Measurements from ENCODE around the gene NF1.
"Not testable (repeated sequence)": the region's sequence is repeated elsewhere in the genome, so short reads cannot be mapped to it uniquely, and the experiment has no call there.

The NF1 gene

GRCh38 chr17:31090650-31091049 is 4.1 kb upstream of the NF1 start:
- not testable (repeated sequence) for DNase-seq

- DNase-seq = no peak
Measured at GRCh38 chr17:31092475-31093064, 2.2 kb upstream of the NF1 start.

DNA sequence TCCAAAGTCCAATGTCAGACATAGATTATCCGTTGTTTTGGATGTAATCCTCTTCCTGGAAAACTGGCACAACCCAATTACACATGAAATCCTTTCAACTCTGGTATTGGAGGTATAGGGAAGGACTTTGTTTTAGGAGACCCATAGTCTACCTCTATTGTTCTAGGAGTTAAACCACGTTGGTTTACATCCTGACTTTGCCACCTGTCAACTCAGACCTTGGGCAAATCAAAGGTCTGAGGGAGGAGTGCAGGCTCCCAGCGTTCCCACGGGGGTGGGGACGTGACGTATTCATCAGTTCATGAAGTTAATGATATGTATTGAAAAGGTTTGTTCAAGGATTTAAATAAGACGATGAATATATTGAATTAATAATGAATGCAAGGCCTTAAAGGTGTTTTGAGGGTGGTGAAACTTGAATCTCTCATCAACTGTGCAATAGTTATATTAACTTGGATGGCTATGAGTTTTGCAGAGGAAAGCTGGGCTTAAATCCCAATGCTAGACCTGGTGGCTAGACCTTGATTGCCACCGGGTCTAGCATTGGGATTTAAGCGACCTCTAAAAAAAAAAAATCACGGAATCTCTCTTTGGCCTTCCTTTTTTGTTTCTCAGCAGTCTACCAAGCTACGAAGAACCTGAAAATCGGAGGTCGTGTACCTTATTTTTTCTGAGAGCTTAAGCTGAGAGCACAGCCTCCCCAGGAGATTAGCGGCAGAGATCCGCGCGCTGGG is 744 bp upstream of the NF1 start:
- DNase-seq = no peak

DNA sequence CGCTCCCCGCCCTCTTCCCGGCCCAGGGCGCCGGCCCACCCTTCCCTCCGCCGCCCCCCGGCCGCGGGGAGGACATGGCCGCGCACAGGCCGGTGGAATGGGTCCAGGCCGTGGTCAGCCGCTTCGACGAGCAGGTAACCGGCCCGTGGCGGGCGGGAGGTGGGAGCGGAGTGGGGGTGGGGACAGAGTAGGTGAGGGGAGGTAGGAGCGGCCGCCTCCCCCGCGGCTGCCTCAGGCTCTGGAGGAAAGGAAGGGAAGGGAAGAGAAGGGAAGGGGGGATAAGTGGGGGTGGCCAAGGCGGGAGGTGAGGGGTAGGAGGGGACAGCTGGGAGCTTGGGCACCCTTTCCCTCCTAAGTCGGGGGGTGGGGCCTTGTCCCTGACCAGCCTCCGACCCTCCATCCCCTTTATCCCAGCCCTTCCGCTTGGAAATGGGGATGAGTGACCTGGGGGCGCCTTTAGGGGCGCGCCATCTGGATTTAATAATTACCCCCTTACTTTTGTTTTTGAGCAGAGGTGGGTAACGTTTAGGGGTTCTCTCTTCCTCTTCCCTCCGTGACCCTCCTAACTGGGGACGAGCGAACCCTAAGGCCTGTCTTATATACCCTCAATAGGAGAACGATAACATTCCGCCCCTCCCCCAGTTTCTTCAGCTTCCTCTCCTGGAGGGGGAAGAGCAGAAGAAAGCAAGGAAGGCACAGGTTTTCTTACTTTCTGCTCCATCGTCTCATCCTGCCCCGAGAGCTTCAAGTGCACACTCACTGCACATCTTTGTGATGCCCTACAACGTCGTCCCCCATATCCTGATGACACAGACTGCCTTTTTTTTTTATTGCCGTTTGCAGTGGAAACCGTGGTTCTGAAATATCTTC is 694 bp downstream of the NF1 start:
- DNase-seq = peak; percentile 33 to 35

- DNase-seq = no peak
Measured at GRCh38 chr17:31096106-31096436, 1.3 kb downstream of the NF1 start.

- DNase-seq = no peak
Measured at GRCh38 chr17:31099016-31099415, 4.2 kb downstream of the NF1 start.

DNA sequence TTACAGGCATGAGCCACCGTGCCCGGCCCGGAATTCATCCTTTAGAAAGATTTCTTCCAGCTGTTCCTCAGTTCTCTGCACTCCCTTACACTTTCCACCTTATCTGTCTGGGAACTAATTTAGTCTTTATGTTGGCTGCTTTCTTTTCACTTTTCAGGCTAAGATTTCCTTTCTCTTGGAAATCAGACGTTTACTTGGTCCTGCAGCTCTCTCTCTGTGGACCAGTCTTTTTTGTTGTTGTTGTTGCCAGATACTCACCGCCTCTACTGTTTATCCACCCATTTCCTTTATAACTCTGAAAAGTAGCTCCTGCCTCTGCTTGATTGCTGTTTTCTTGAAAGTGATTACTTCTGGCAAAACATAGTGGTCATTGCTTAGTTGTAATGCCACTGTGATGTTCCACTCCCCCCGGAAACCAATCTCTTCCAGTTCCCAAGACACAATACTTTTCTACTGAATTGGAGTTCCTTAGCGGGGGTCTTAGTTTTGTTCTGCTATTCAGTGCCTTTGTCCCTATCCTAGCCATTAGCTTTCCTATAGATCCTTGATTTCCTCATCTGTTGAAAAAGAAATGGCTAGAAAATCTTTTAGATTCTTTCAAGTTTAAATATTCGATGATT is 6.2 kb downstream of the NF1 start:
- DNase-seq = no peak

GRCh38 chr17:31101943-31102342 is 7.2 kb downstream of the NF1 start:
- DNase-seq = no peak

DNA sequence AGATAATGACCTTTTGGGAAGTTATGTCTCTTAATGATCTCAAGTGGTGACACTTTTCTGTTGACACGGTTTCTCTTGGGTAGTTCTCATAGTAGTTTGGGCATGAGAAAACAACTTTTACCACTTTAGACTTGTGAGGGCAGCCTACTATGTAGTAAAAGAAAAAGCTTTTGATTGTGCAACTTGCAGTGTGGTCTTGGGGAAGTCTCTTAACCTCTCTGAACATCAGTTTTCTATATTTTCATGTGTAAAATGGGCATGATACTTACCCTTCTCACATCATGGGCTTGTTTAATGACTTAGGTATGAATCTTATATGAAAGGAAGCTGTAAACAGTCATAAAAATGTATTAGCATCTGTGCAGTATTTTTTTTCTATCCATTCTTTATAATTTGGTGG is 11.2 kb downstream of the NF1 start:
- no peak for DNase-seq

DNA sequence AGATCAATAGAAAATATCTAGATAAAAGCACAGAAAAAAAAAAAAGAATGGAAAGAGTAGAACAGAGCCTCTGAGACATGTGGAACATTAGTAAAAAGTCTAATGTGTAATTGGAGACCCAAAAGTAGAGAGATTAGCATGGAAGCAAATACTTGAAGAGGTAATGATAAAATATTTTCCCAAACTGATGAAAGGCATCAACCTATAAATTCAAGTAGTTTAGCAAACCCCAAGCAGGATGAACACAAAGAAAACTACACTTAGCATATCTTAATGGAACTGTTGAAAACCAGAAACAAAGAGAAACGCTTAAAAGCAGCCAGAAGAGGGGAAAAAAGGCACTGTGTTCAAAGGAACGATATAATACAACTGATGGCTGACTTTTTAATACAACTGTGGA is 16.4 kb downstream of the NF1 start:
- no peak for DNase-seq

DNA sequence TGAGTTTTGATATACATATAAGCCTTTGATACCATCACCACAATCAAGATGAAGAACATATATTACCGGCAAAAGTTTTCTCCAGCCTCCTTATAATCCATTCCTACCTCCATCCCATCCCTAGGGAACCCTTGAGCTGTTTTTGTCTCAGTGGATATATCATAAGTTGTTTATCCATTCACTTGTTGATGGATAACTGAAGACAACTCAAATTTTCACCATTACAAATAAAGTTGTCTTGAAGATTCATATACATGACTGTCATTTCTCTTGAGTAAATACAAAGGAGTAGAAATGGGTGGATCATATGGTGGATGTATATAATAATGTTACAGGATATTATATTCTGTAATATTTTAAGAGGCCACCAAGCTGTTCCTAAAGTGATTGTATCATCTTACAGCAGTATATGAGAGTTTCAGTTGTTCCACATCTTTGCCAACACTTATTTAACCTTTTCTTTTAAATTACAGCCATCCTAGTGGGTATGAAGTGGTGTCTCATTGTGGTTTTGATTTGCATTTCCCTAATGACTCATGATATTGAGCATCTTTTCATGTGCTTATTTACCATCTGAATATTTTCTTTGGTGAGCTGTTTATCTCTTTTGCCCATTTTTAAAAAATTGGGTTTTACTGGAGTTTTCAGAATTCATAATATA is 17.4 kb downstream of the NF1 start:
- no peak for DNase-seq

- not testable (repeated sequence) for DNase-seq
Measured at GRCh38 chr17:31113368-31113767, 18.6 kb downstream of the NF1 start.

DNA sequence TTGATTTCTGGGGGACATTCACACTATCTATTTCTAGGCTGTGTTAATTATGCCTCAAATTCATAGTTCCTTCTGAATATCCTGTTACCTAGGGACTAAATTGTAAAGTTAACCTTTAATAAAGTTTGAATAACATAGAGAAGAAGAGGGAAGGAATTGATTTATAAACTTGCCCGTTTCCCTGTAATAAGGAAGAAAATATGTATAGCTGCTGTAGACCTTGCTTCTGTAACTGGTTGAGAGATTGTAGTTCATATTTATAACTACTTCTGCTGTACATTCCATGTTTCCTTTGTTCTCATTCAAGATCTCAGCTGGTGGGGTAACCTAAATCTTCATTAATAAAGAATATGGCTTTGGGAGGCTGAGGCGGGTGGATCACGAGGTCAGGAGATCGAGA is 19.2 kb downstream of the NF1 start:
- DNase-seq = no peak

DNA sequence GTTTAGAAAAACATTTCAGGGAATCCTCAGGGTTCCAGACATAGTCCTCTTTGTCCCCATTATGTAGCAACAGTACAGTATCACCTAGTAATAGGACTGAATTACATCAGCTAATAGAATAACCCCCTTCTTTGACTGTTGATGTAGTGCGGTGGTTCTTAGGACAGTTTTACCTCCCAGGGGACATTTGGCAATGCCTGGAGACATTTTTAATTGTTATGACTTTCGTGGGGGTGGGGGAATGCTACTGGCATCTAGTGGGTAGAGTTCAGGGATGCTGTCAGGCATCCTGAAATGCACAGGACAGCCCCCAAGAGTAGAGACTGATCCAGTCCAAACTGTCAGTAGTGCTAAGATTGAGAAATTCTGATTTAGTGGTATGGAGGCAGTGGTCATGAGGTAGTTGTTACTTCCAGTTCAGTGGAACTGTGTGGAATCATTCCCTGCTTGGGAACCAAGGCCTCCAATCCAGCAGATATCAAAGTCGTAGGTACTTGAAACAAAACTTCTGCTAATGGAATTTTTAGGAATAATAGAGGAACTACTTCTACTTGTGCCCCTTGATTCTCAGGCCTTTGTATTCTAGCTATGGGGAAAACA is 20.3 kb downstream of the NF1 start:
- no peak for DNase-seq

GRCh38 chr17:31116167-31116566 is 21.4 kb downstream of the NF1 start:
- no peak for DNase-seq

DNA sequence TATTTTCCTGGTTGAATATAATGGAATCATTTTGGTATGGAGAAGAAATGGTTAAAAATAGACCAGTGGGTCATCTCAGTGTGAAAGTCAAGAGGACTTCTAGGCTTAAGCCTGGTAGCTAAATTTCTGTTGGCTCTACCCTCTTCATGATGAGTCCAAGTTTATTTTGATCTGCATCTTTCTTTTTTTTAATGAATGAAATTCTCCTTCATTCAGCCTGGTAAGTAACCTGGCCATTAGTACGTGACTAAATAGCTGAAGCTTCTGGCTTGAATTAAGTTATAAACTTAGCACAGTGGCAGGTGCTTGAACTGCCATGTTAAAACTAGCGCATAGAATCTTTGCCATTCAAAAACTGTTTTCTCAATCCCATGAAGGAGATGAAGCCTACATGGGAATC is 28.0 kb downstream of the NF1 start:
- no peak for DNase-seq

- DNase-seq = no peak
Measured at GRCh38 chr17:31126318-31126717, 31.5 kb downstream of the NF1 start.

GRCh38 chr17:31128241-31128640 is 33.5 kb downstream of the NF1 start:
- no peak for DNase-seq

DNA sequence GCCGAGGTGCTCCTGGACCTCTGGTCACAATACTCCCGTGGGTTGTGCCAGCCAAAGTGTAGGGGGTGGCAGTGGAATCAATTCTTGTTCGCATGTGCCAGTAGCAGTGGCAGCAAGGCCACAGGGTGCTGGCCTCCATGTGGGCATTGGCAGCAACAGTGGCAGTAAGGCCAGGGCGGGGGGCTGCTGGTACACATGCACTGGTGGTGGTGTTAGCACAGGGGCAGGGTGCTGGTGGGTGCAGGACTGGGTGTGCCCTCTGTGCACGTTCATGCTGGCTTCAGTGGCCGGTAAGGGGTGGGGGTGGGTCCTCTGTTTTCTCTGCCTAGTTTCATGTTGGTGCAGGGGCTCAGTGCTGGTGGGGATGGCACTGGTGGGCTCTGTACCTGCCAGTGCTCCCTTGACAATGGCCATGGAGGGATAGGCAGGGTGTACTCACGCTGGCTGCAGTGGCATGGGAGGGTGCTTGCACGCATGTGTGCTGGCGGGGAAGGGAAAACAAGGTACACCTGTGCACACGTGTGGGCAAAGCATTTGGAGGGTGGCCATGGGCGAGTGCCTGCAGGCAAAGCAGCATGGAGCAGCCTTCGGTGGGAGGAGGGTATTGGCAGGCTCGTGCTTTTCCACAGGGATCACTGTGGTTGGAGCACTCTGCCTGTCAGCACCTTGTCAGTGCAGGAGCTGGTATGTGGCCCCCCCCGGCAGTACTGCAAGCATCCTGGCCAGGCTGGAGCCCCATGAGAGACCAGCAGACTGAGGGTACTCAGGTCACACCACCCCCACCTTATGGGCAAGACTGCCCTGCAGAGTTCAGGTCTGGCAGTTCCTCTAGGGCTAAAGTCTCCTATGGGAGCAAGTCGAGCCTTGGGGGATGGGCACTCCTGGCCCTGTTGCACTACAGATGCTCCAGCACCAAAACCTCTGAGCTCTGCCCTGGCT is 35.8 kb downstream of the NF1 start:
- no peak for DNase-seq

GRCh38 chr17:31131299-31131698 is 36.5 kb downstream of the NF1 start:
- no peak for DNase-seq

- DNase-seq = no peak
Measured at GRCh38 chr17:31132977-31133376, 38.2 kb downstream of the NF1 start.

DNA sequence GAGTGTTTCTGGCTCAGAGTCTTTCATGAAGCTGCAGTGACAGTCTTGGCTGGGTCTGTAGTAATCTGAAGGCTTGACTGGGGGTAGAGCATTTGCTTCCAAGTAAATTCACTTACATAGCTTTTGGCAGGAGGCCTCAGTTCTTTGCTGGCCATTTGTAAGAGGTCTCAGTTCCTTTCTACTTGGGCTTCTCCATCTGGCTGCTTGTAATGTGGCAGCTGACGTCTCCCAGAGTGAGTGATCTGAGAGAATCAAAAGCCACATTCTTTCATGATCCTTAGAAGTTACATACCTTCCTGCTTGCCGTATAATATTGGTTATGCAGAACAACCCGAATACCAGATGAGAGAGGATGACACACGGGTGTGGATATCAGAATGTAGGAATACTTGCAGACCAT is 39.8 kb downstream of the NF1 start:
- no peak for DNase-seq
